ENCODE data around the gene ZNF366. TPM values are rescaled to one million over a fixed set of nuclear protein-coding genes. Genes with fewer than 3 reads are reported as not detected.

Gene ZNF366
- total and polyA plus RNA-seq, 2 of the 13 experiments (the other 11 are each of a cell fraction or from before 2014, with no cell fraction given): not detected

GRCh38 chr5:72494623-72495124, 12.5 kb downstream of the ZNF366 start (continued):
- TF ChIP-seq, protein P1, sequence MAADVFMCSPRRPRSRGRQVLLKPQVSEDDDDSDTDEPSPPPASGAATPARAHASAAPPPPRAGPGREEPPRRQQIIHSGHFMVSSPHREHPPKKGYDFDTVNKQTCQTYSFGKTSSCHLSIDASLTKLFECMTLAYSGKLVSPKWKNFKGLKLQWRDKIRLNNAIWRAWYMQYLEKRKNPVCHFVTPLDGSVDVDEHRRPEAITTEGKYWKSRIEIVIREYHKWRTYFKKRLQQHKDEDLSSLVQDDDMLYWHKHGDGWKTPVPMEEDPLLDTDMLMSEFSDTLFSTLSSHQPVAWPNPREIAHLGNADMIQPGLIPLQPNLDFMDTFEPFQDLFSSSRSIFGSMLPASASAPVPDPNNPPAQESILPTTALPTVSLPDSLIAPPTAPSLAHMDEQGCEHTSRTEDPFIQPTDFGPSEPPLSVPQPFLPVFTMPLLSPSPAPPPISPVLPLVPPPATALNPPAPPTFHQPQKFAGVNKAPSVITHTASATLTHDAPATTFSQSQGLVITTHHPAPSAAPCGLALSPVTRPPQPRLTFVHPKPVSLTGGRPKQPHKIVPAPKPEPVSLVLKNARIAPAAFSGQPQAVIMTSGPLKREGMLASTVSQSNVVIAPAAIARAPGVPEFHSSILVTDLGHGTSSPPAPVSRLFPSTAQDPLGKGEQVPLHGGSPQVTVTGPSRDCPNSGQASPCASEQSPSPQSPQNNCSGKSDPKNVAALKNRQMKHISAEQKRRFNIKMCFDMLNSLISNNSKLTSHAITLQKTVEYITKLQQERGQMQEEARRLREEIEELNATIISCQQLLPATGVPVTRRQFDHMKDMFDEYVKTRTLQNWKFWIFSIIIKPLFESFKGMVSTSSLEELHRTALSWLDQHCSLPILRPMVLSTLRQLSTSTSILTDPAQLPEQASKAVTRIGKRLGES (CRISPR knock-in tag; IDR thresholded peaks at IDR 0.05; ENCODE audit: borderline replicate concordance): no peak
- no peak for TF ChIP-seq SIN3B (IDR thresholded peaks at IDR 0.05; ENCODE audit: low read length)
- TF ChIP-seq PAX8 (CRISPR knock-in tag; IDR thresholded peaks at IDR 0.05; ENCODE audit: borderline replicate concordance): no peak

DNA sequence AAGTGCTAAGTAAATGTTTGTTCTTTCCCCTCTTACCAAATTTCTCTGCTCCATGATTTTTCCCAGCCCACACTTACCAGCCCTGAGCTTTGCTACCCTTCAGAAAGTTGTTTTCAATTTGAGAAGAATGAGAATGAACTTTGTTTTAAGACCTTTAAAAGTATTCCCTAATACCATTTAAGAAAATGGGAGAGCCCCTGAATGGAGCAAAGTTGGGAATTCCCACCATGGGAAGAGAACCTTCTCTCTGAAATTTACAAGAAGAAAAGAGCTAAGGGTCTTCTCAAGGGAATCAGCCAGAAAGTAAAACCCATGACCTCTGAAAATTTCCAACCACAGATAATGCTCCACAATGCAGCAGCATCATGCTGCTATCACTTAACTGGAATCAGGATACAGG, 17.7 kb downstream of the ZNF366 start:
- ChIA-PET POLR2A (no interaction called here), CTCF (ENCODE audit: low intra/inter-chr PET ratio, low total read pairs) (no interaction called here)
- Histone ChIP-seq H3K36me3 (replicated peaks in 1 of 2; ENCODE audit: control insufficient read depth in 1 of 2, insufficient read depth in 2 of 2, low read length in 2 of 2) (no peaks in the 10 kb centered on the region), H2AFZ (ENCODE audit: low read length) (no peak overlapping the region), H4K20me1 (ENCODE audit: insufficient read depth, low read length) (no peaks in the 10 kb centered on the region), H3K9ac (ENCODE audit: insufficient read depth, low read depth, low read length) (no peak overlapping the region), H3K4me3 (replicated peaks in 1 of 3; ENCODE audit: insufficient read depth in 1 of 3, low read depth in 2 of 3, low read length in 3 of 3) (no peak overlapping the region), H3K79me2 (ENCODE audit: insufficient read depth, low read length) (no peaks in the 10 kb centered on the region), H3K27me3 (ENCODE audit: control insufficient read depth in 1 of 2, insufficient read depth in 2 of 2, low read length in 2 of 2) (no peaks in the 10 kb centered on the region; a peak in 1 of 5 replicates), H3K9me3 (ENCODE audit: low read length) (no peaks in the 10 kb centered on the region), H3K4me2 (ENCODE audit: low read depth, low read length) (no peak overlapping the region), H3K4me1 (ENCODE audit: insufficient read depth, low read length) (no peaks in the 10 kb centered on the region), H3K27ac (ENCODE audit: extremely low read length, insufficient read depth, low read length) (no peak overlapping the region)
- no peak for FAIRE-seq
- in situ Hi-C loops (cut with HindIII; ENCODE audit: extremely low pct_ligation_motif_present, low pct_unique_long_range_greater_than_20kb): no loop called here
- intact Hi-C loops (cut with micrococcal nuclease; ENCODE audit: unreplicated experiment): no loop called here
- no peak for DNase-seq (ENCODE audit: low spot score)
- BruUV-seq (replicated peaks): no TSS peak
- ATAC-seq: no peak
- TF ChIP-seq ERF (CRISPR knock-in tag; IDR thresholded peaks at IDR 0.05) (no peak), ZFP82 (CRISPR knock-in tag; IDR thresholded peaks at IDR 0.05; ENCODE audit: borderline replicate concordance) (no peak), ZNF652 (CRISPR knock-in tag; IDR thresholded peaks at IDR 0.05; ENCODE audit: borderline replicate concordance, low read depth) (no peak), THAP11 (CRISPR knock-in tag; IDR thresholded peaks at IDR 0.05) (no peak), LBX2 (CRISPR knock-in tag; IDR thresholded peaks at IDR 0.05; ENCODE audit: borderline replicate concordance) (no peak), RFXANK (CRISPR knock-in tag; IDR thresholded peaks at IDR 0.05) (no peak), KDM5A (IDR thresholded peaks at IDR 0.05; ENCODE audit: borderline replicate concordance, low read length) (no peak), NR2F6 (IDR thresholded peaks at IDR 0.05) (no peak), NR2F6 (CRISPR knock-in tag; IDR thresholded peaks at IDR 0.05) (no peak), CENPT (CRISPR knock-in tag; IDR thresholded peaks at IDR 0.05; ENCODE audit: low read depth) (no peak), IRF2 (CRISPR knock-in tag; IDR thresholded peaks at IDR 0.05) (no peak), NAIF1 (CRISPR knock-in tag; IDR thresholded peaks at IDR 0.05; ENCODE audit: borderline replicate concordance) (no peak), ZFAT (CRISPR knock-in tag; conservative IDR thresholded peaks at IDR 0.05) (no peak), ZNF501 (CRISPR knock-in tag; IDR thresholded peaks at IDR 0.05) (no peak), ISX (CRISPR knock-in tag; conservative IDR thresholded peaks at IDR 0.05) (no peak)
- TF ChIP-seq, protein P2, sequence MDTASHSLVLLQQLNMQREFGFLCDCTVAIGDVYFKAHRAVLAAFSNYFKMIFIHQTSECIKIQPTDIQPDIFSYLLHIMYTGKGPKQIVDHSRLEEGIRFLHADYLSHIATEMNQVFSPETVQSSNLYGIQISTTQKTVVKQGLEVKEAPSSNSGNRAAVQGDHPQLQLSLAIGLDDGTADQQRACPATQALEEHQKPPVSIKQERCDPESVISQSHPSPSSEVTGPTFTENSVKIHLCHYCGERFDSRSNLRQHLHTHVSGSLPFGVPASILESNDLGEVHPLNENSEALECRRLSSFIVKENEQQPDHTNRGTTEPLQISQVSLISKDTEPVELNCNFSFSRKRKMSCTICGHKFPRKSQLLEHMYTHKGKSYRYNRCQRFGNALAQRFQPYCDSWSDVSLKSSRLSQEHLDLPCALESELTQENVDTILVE (CRISPR knock-in tag; IDR thresholded peaks at IDR 0.05): no peak
- TF ChIP-seq, protein P3, sequence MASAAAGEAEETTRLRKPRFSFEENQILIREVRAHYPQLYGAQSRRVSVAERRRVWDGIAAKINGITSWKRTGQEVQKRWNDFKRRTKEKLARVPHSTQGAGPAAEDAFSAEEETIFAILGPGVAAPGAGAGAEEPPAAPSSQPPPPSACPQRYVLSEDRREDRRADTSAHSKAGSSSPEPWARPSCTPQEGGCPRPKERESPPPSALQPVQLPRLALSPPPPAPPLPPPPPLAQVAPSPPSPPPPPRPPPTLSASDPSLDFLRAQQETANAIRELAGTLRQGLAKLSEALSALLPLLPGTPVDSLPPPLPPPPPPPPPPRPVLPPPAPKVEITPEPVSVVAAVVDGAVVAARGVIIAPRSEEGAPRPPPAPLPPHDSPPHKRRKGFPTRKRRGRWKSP (CRISPR knock-in tag; IDR thresholded peaks at IDR 0.05): no peak

All from HepG2 (cell line).